ENCODE results near the gene TMEM272. TPM values are rescaled to one million over a fixed set of nuclear protein-coding genes. Genes with fewer than 3 reads are reported as not detected.
A peak's percentile ranks its signal among the peaks of the same experiment; 100 is the strongest.

The TMEM272 gene
- total RNA-seq, 1 donor from 2014 or later = not detected

GRCh38 chr13:51818781-51819511 lies 26.0 kb downstream of the TMEM272 start:
- no peak overlapping the region for H3K9ac ChIP-seq (ENCODE audit: low read depth in 1 of 3, low read length in 3 of 3)
- no peaks in the 10 kb centered on the region for H3K9me3 ChIP-seq (ENCODE audit: control insufficient read depth in 3 of 3, low read length in 3 of 3)
- no peaks in the 10 kb centered on the region for H3K27me3 ChIP-seq (ENCODE audit: control insufficient read depth in 3 of 3, insufficient read depth in 3 of 3, low read length in 3 of 3)
- peaks cover 17 to 26% (median 20%) of the 10 kb centered on the region in 3 donors for H3K4me1 ChIP-seq (ENCODE audit: control insufficient read depth in 3 of 3, insufficient read depth in 3 of 3, low read length in 3 of 3)
- no peak overlapping the region for H3K4me3 ChIP-seq (ENCODE audit: low read length in 3 of 3)
- H3K27ac ChIP-seq (ENCODE audit: low read depth, low read length) = no peak overlapping the region
- H3K36me3 ChIP-seq (ENCODE audit: control insufficient read depth in 3 of 3, insufficient read depth in 3 of 3, low read length in 3 of 3) = no peaks in the 10 kb centered on the region

GRCh38 chr13:51818276-51818675 lies 26.7 kb downstream of the TMEM272 start:
- Histone ChIP-seq H3K9me3 (ENCODE audit: control insufficient read depth in 3 of 3, low read length in 3 of 3) (no peaks in the 10 kb centered on the region), H3K36me3 (ENCODE audit: control insufficient read depth in 3 of 3, insufficient read depth in 3 of 3, low read length in 3 of 3) (no peaks in the 10 kb centered on the region), H3K9ac (ENCODE audit: low read depth in 1 of 3, low read length in 3 of 3) (no peak overlapping the region), H3K27ac (ENCODE audit: low read depth, low read length) (no peak overlapping the region), H3K4me3 (ENCODE audit: low read length in 3 of 3) (no peak overlapping the region), H3K4me1 (ENCODE audit: control insufficient read depth in 3 of 3, insufficient read depth in 3 of 3, low read length in 3 of 3) (peaks cover 17 to 26% (median 20%) of the 10 kb centered on the region in 3 donors), H3K27me3 (ENCODE audit: control insufficient read depth in 3 of 3, insufficient read depth in 3 of 3, low read length in 3 of 3) (no peaks in the 10 kb centered on the region)

GRCh38 chr13:51817717-51818116 lies 27.3 kb downstream of the TMEM272 start:
- Histone ChIP-seq H3K9me3 (ENCODE audit: control insufficient read depth in 3 of 3, low read length in 3 of 3) (no peaks in the 10 kb centered on the region), H3K4me3 (ENCODE audit: low read length in 3 of 3) (no peak overlapping the region), H3K4me1 (ENCODE audit: control insufficient read depth in 3 of 3, insufficient read depth in 3 of 3, low read length in 3 of 3) (peaks cover 17 to 26% (median 20%) of the 10 kb centered on the region in 3 donors), H3K9ac (ENCODE audit: low read depth in 1 of 3, low read length in 3 of 3) (no peak overlapping the region), H3K27me3 (ENCODE audit: control insufficient read depth in 3 of 3, insufficient read depth in 3 of 3, low read length in 3 of 3) (no peaks in the 10 kb centered on the region), H3K36me3 (ENCODE audit: control insufficient read depth in 3 of 3, insufficient read depth in 3 of 3, low read length in 3 of 3) (no peaks in the 10 kb centered on the region), H3K27ac (ENCODE audit: low read depth, low read length) (no peak overlapping the region)

- H3K4me1 ChIP-seq (ENCODE audit: control insufficient read depth in 3 of 3, insufficient read depth in 3 of 3, low read length in 3 of 3) = peaks cover 17 to 23% (median 20%) of the 10 kb centered on the region in 3 donors
- no peak overlapping the region for H3K4me3 ChIP-seq (ENCODE audit: low read length in 3 of 3)
- no peak overlapping the region for H3K9ac ChIP-seq (ENCODE audit: low read depth in 1 of 3, low read length in 3 of 3)
- no peaks in the 10 kb centered on the region for H3K27me3 ChIP-seq (ENCODE audit: control insufficient read depth in 3 of 3, insufficient read depth in 3 of 3, low read length in 3 of 3)
- no peaks in the 10 kb centered on the region for H3K36me3 ChIP-seq (ENCODE audit: control insufficient read depth in 3 of 3, insufficient read depth in 3 of 3, low read length in 3 of 3)
- no peak overlapping the region for H3K27ac ChIP-seq (ENCODE audit: low read depth, low read length)
- no peaks in the 10 kb centered on the region for H3K9me3 ChIP-seq (ENCODE audit: control insufficient read depth in 3 of 3, low read length in 3 of 3)
Observed at GRCh38 chr13:51816604-51817249, 28.2 kb downstream of the TMEM272 start.

- no peak overlapping the region for H3K27ac ChIP-seq (ENCODE audit: low read depth, low read length)
- no peaks in the 10 kb centered on the region for H3K27me3 ChIP-seq (ENCODE audit: control insufficient read depth in 3 of 3, insufficient read depth in 3 of 3, low read length in 3 of 3)
- peaks cover 17 to 23% (median 20%) of the 10 kb centered on the region in 3 donors for H3K4me1 ChIP-seq (ENCODE audit: control insufficient read depth in 3 of 3, insufficient read depth in 3 of 3, low read length in 3 of 3)
- no peaks in the 10 kb centered on the region for H3K9me3 ChIP-seq (ENCODE audit: control insufficient read depth in 3 of 3, low read length in 3 of 3)
- no peaks in the 10 kb centered on the region for H3K36me3 ChIP-seq (ENCODE audit: control insufficient read depth in 3 of 3, insufficient read depth in 3 of 3, low read length in 3 of 3)
- no peak overlapping the region for H3K4me3 ChIP-seq (ENCODE audit: low read length in 3 of 3)
- H3K9ac ChIP-seq (ENCODE audit: low read depth in 1 of 3, low read length in 3 of 3) = no peak overlapping the region
Observed at GRCh38 chr13:51815848-51816247, 29.1 kb downstream of the TMEM272 start.

GRCh38 chr13:51814825-51815650 lies 29.9 kb downstream of the TMEM272 start:
- peak overlapping the region in 2 of 3 donors; percentile 50 to 73 for H3K9ac ChIP-seq (ENCODE audit: low read depth in 1 of 3, low read length in 3 of 3)
- H3K27me3 ChIP-seq (ENCODE audit: control insufficient read depth in 3 of 3, insufficient read depth in 3 of 3, low read length in 3 of 3) = no peaks in the 10 kb centered on the region
- H3K36me3 ChIP-seq (ENCODE audit: control insufficient read depth in 3 of 3, insufficient read depth in 3 of 3, low read length in 3 of 3) = no peaks in the 10 kb centered on the region
- no peak overlapping the region for H3K27ac ChIP-seq (ENCODE audit: low read depth, low read length)
- no peaks in the 10 kb centered on the region for H3K9me3 ChIP-seq (ENCODE audit: control insufficient read depth in 3 of 3, low read length in 3 of 3)
- H3K4me1 ChIP-seq (ENCODE audit: control insufficient read depth in 3 of 3, insufficient read depth in 3 of 3, low read length in 3 of 3) = peaks cover 17 to 23% (median 20%) of the 10 kb centered on the region in 3 donors
- H3K4me3 ChIP-seq (ENCODE audit: low read length in 3 of 3) = peak overlapping the region; percentile 61 to 71 (median 64)

- H3K9me3 ChIP-seq (ENCODE audit: control insufficient read depth in 3 of 3, low read length in 3 of 3) = no peaks in the 10 kb centered on the region
- no peak overlapping the region for H3K27ac ChIP-seq (ENCODE audit: low read depth, low read length)
- no peak overlapping the region for H3K4me3 ChIP-seq (ENCODE audit: low read length in 3 of 3)
- H3K4me1 ChIP-seq (ENCODE audit: control insufficient read depth in 3 of 3, insufficient read depth in 3 of 3, low read length in 3 of 3) = peaks cover 13 to 17% (median 13%) of the 10 kb centered on the region in 3 donors
- no peaks in the 10 kb centered on the region for H3K36me3 ChIP-seq (ENCODE audit: control insufficient read depth in 3 of 3, insufficient read depth in 3 of 3, low read length in 3 of 3)
- H3K27me3 ChIP-seq (ENCODE audit: control insufficient read depth in 3 of 3, insufficient read depth in 3 of 3, low read length in 3 of 3) = no peaks in the 10 kb centered on the region
- H3K9ac ChIP-seq (ENCODE audit: low read depth in 1 of 3, low read length in 3 of 3) = no peak overlapping the region
Observed at GRCh38 chr13:51814071-51814470, 30.9 kb downstream of the TMEM272 start.

- no peaks in the 10 kb centered on the region for H3K9me3 ChIP-seq (ENCODE audit: control insufficient read depth in 3 of 3, low read length in 3 of 3)
- H3K4me3 ChIP-seq (ENCODE audit: low read length in 3 of 3) = no peak overlapping the region
- H3K9ac ChIP-seq (ENCODE audit: low read depth in 1 of 3, low read length in 3 of 3) = no peak overlapping the region
- no peaks in the 10 kb centered on the region for H3K27me3 ChIP-seq (ENCODE audit: control insufficient read depth in 3 of 3, insufficient read depth in 3 of 3, low read length in 3 of 3)
- peaks cover 4 to 10% (median 9%) of the 10 kb centered on the region in 3 donors for H3K4me1 ChIP-seq (ENCODE audit: control insufficient read depth in 3 of 3, insufficient read depth in 3 of 3, low read length in 3 of 3)
- no peaks in the 10 kb centered on the region for H3K36me3 ChIP-seq (ENCODE audit: control insufficient read depth in 3 of 3, insufficient read depth in 3 of 3, low read length in 3 of 3)
- H3K27ac ChIP-seq (ENCODE audit: low read depth, low read length) = no peak overlapping the region
Observed at GRCh38 chr13:51811920-51812451, 33.0 kb downstream of the TMEM272 start.

- Histone ChIP-seq H3K27ac (ENCODE audit: low read depth, low read length) (no peak overlapping the region), H3K4me1 (ENCODE audit: control insufficient read depth in 3 of 3, insufficient read depth in 3 of 3, low read length in 3 of 3) (peaks cover 4 to 11% (median 9%) of the 10 kb centered on the region in 3 donors)
Observed at GRCh38 chr13:51811046-51811445, 33.9 kb downstream of the TMEM272 start.

More at GRCh38 chr13:51811046-51811445, 33.9 kb downstream of the TMEM272 start:
- no peaks in the 10 kb centered on the region for H3K27me3 ChIP-seq (ENCODE audit: control insufficient read depth in 3 of 3, insufficient read depth in 3 of 3, low read length in 3 of 3)
- no peak overlapping the region for H3K9ac ChIP-seq (ENCODE audit: low read depth in 1 of 3, low read length in 3 of 3)
- no peak overlapping the region for H3K4me3 ChIP-seq (ENCODE audit: low read length in 3 of 3)
- H3K36me3 ChIP-seq (ENCODE audit: control insufficient read depth in 3 of 3, insufficient read depth in 3 of 3, low read length in 3 of 3) = no peaks in the 10 kb centered on the region
- no peaks in the 10 kb centered on the region for H3K9me3 ChIP-seq (ENCODE audit: control insufficient read depth in 3 of 3, low read length in 3 of 3)

Data from skeletal muscle tissue (tissue), 4 donors.